GM19023 (cell line): ENCODE data around the gene WDR90.
"Not testable (repeated sequence)": the region's sequence is repeated elsewhere in the genome, so short reads cannot be mapped to it uniquely, and the experiment has no call there.

Experiments
- ATAC-seq: cut with Tn5 transposase; IDR thresholded peaks from one replicate; pipeline ENCODE4 v1.9.1; 2021; ENCODE audit warnings: mild to moderate bottlenecking, moderate library complexity; ENCODE audit not compliant: unreplicated experiment

The WDR90 gene

DNA sequence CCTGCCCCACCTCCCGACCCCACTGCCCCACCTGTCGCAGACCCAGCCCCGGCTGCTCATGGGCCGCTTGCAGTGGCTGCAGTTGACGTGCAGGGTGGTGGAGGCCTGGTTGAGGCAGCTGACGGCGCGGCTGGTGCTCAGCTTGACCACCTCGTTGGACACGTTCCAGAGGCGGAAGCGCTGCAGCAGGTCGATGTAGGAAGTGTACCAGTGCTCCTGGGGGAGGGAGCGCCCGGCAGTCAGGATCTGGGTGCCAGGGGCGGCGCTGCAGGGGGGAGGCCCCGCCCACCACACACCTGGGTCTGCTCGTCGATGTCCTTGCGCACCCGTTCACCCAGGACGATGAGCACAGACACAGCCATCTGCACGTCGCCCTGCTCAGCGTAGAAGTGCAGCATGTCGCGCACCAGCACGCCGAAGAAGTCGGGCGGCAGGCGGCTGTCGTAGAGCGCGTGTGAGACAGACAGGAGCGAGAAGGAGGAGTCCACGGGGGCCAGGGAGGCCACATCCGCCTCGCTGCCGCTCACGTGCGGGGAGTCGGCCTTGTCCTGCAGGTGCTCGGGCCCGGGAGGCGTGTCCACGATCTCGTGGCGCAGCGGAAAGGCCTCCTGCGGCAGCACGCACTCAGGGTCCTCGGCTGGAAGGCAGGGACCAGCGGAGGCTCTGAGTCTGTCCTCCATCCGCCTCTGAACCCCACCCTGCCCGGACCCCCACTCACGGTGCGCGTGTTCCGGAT lies 36.0 kb downstream of the WDR90 start:
- ATAC-seq, result no peak

DNA sequence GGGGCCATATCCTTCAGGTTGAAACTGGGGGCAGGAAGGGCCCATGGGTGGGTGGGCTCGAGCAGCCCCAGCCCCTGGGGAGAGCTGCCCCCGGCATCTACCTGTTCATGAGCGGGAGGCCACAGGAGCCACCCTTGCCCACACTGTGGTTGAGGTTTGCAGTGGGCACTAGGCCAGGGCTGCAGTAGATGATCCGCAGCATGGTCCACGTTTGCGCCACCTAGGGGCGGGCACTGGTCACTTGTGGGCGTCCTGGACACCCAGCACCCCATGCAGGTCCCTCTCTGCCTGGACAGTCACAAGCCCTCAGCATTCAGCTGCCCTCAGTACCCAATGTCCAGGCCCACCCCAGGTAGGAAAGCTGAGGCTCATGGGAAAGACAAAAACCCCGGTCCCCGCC lies 36.8 kb downstream of the WDR90 start:
- no peak for ATAC-seq

DNA sequence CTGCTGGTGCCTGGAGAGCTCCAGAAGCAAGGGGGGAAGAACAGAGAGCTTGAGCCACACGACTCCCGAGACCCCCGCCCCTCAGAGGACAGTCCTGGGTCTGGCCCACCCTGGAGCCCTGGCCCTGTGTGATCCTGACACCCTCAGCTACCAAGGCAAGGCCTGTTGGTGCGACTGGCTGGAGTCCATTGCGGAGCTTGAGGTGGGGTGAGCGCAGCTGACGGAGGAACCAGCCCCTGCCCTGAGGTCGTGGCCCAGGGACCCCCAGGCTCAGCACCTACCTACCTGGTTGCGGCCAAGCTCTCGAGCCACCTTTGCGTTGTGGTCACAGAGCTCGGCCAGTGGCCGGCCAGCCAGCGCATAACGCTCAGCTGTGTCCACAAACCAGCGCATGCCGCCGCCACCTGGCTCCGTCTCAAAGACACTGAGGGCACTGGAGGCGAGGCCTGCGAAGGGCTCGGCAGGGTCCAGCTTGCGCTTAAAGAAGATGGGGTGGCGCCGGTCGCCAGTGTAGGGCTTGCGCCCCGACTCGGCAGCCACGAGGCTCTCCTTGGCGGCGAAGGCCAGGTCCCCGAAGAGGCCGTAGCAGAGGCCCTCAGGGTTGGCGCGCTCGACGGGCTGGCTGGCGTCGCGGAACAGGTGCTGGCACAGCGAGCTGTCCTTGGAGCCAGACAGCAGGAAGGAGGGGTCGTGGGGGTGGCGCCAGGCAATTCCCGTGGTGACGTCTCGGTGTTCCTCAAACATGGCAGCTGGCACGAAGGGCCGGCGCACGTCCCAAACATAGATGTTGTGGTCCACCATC lies 37.5 kb downstream of the WDR90 start:
- no peak for ATAC-seq

DNA sequence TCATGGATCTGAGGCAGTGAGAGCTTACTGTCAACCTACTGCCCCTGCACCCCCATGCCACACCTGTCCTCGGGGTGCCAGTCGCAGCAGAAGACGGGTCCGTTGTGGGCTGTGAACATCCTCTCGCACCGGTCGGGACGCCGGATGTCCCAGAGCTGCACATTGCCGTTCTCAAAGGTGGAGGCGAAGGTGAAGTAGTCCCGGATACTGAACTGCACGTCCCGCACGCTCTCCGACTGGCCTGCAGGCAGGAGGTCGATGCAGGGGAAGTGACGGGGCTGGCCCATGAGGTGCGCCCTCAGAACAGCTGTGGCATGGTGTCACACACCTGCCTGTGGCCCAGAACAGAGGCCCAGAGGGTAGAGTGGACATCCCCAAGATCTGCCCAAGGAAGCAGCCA lies 38.3 kb downstream of the WDR90 start:
- no peak for ATAC-seq

DNA sequence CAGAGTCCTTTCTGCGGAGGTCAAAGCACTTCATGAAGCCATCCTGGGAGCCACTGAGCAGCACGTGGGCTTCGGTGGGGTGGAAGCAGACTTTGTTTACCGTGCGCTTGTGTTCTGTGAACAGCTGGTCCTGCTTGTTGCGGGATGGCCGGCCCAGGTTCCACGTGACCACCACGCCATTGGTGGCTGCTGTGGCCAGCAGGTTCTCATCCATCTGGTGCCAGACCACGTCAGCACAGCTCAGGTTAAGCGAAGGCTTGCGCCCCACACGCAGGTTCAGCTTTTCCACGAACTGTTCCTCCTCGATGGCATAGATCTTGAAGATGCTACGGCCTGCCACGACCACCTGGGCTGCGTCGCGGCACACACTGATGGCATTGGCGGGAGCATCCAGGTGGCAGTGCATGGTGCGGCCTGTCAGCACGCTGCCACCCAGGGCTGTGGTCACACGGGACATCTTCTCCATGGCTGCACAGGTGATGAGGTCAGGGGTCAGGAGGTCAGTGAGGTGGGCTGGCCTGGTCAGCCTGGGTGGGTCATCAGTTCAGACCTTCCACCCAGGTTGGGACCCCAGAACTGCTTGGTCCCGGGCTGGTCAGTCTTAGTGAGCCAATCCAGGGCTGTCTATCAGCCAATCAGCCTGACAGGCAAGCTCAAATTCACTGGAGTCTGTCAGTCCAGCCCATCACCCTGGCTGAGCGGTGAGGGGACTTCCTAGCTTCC lies 40.2 kb downstream of the WDR90 start:
- no peak for ATAC-seq

DNA sequence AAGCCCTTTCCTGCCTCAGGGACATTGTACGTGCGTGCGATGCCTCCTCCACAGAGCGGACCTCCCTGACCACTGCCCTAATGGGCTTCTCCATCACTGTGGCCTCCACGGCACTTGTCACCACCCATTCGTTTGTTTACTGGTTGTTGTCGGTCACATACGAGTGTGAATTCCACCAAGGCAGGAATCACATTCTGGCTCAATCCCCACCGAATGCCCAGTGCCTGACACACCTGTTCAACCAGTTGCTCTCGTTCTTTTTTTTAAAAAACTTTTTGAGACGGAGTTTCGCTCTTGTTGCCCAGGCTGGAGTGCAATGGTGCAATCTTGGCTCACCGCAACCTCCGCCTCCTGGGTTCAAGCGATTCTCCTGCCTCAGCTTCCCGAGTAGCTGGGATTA lies 42.1 kb downstream of the WDR90 start:
- ATAC-seq, result not testable (repeated sequence)

DNA sequence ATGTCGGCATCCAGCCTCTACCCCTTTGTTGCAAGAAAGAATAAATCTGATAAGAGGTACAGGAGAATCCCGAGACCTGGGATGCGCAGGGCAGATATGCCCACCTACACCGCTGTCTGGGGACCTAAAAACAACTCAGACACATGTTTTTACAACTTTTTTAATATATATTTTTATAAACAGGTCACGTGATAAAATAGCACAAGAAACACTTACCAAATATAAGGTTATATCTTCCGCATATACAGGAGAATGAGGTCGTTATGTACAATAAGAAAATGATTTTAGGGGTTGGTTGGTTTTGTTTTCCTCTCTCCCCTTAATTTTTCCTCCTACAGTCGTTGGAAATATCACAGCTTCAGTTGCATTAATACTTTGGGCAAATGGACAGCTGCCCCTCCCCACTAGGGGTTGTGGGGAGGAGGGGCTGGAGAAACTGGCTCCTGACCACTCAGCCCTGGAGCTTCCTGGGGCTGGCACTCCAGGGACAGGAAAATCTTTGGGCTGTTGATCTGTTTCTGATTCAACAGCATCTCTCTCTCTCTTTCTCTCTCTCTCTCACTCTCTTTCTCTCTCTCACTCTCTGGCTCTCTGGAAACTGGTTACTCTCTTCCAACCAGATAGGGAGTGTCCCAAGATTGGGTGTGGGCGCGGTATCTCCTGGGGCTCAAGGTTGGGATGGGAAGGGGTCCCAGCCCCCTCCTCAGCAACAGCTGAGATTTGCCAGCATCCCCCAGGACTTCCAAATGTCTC lies 43.4 kb downstream of the WDR90 start:
- no peak for ATAC-seq

DNA sequence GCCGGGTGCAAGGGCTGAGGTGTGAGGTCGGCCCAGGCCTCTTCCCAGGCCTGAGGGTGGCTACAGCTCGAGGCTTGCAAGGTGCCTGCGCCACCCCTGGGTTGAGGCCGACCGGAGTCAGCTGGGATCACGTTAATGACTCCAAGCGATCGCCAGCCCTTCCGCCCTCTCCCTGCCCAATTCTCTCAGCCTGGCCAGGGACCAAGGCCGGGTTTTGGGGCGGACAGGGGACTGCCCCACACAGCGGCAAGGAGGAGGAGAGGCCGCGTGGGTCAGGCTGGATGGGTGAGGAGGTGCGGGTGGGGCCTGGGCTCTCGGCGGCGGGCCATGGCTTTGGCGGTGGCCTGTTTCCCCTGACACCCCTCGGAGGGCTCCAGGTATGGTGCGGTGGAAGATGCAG lies 44.2 kb downstream of the WDR90 start:
- ATAC-seq, result no peak

DNA sequence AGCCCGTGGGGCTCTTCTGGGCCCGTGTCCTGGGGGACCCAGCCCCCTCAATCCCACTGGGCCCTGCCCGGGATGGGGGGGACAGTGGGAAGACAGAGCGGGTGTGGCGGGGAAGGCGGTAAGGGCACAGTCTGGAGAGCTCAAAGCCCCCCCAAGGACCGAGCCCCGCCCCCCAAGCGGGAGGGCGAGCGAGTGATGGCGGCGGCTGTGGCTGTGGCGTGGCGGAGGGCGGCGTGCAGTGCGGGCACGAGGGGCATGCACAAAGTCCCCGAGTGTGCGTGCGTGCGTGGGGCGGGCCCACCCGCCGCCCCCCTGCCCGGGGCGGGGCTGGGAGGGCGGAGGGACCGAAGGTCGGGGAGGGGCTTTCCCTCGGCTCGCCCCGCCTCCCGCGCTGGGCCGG lies 44.6 kb downstream of the WDR90 start:
- no peak for ATAC-seq

DNA sequence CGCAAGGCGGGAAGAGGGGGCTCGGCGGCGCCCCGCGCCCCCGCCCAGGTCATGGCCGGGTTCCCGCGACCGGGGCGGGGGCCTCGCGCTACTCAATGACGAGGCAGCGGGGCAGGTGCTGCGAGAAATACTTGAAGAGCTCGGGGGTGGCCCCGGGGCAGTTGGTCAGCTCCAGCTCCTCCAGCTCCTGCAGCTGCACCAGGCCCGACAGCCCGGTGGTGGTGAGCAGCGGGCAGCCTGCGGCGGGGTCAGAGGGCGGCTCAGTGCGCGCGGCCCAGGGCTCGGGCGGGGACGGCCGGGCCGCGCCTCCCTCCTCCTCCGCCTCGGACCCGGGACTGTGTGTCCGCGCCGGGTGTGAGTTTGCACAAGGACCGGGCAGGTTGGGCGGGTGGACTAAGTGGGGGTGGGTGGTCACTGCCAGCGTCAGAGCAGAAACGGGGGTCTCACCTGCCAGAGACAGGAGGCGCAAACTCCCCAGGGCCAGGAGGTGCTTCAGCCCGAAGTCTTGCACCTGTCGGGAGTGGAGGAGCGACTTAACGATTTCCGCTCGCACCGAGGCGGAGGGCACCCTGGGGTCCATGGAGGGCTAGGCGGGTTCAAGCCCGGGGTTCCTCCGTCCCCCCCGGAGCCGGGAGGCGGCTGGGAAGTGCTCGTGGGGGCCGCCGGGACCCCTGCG lies 45.2 kb downstream of the WDR90 start:
- no peak for ATAC-seq

DNA sequence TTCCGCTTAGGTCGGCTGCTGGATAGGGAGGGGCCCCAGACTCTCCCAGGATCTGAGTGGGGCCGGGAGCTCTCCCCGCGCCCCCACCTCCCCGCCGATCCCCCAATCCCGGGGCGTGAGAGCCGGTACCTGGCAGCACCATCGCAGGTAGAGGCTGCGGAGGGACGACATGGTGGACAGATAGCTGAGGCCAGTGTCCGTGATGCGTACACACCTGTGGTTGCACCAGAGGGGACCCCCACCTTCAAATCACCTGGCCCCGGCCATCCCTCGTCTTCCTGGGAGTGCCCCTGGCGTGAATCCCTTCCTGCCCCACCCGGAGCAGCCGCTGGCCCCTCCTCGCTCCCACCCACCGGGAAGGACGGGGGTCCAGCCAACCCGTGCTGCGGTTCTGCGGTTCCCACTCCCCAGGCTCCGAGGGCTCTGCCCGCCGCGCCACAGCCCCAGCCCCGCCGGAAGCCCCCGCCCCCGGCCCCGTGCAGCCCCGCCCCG lies 45.7 kb downstream of the WDR90 start:
- no peak for ATAC-seq

DNA sequence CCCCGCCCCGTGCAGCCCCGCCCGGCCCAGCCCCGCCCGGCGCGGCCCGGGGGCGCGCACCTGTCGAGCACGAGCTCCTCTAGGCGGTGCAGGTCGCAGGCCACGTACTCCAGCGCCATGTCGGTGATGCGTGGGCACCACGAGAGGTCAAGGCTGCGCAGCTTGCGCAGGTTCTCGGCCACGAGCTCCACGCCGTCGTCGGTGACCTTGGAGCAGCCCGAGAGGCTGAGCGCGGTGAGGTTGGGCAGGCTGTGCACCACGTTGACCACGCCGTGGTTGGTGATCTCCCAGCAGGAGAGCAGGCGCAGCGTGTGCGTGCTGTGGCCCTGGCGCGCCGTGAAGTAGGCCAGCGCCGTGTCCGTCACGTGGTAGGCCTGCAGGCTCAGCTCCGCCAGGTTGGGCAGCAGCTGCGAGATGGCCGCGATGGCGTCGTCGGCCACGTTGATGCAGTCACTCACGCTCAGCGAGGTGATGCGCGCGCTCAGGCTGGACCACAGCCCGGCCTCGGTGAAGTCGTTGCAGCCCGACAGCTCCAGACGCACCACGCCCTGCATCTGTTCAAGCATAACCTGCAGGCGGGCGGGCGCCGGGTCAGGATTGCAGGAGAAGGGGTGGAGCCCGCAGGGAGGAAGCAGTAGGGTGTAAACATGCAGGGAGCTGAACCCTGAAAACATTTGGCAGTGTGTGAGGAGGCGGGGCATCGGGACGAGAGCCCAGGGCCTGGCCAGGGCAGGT lies 46.4 kb downstream of the WDR90 start:
- no peak for ATAC-seq

DNA sequence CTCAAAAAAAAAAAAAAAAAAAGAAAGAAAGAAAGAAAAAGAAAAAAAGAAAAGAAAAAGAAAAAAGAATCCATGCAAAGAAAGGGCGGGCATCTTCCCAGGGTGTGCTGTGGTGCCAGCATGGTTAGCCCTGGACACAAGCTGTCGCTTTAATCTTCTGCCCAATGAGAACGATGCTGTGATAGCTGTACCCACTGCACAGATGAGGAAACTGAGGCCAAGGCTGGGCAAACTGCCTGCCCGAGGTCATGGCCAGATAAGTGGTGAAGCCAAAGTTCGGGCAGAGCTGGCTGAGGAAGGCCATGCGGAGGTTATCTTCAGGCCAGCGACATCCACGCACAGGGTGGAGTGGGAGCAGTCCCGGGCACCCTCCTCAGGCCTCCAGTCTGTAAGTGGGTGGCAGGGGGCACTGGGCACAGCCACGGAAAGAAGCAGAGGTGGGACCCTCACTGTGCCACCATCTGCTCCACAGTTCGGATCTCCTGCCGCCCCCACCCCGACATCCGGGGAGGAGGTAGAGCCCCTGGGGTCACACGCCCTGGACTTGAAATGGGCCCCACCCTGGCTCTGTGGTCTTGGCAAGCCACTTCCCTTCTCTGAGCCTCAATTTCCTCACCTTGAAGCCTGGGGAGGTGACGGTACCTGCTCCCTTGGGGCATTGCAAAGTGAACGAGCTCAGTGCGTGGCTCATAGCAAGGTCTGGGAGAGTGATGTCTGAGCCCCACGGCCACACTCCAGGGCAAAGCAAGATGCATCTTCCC lies 49.9 kb downstream of the WDR90 start:
- ATAC-seq, result no peak

DNA sequence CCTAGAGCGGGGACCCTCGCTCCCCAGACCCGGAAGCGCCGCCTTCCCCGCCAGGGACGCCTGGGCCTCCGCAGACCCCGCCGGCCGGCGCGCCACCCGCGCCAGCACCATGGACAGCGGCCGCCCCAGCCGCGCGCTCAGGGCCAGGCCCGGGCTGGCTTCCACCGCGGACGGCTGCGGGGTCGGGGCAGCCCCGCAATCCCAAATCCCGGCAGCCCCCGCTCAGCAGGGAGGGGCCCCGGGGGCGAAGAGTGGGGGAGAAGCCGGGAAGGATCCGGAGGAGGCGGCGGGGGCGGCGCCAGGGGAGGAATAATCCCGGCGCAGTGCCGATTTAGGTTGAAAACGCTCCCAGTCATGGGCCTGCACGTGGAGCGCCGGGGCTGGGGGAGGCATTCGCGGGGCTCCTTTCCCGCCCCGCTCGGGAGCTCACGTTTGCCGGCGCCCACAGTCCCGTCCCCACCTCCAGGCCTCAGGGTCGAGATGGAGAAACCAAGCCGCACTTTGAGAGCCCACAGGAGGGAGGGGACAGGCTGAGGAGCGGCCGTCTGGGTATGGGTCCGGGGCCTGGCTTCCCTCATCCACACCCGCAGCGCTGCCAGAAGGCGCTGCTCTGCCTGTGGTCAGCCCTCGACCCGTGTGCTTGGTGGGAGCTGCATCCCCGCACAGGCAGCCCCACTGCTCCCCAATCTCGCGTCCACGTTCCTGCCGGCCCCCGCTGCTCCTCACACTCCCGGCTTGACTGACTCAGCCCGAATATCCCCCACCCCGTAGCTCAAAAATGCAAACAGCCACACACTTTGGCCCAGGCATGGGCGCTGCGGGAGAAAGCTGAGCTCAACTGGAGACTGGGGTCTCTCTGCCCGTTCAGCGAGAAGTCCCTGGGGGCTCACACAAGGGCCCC lies 51.8 kb downstream of the WDR90 start:
- no peak for ATAC-seq

DNA sequence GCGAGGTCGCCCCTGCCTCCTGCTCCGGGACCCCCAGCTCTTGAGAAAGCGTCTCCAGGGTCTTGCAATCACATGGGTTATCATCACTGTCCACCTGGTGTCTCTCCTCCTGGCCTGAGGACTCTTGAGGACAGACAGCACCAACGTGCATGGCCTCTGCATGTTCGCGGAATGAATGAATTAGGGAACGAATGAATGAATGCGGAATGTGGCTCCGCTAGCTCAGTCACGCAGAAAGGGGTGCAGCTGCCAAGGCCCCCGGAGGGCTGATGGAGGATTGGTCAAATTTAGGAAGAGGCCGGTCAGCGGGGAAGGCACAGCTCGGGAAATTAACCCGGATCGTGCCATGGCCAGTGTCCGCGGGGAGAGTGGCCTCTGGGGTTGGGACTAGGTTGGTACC lies 53.2 kb downstream of the WDR90 start:
- ATAC-seq, result no peak

DNA sequence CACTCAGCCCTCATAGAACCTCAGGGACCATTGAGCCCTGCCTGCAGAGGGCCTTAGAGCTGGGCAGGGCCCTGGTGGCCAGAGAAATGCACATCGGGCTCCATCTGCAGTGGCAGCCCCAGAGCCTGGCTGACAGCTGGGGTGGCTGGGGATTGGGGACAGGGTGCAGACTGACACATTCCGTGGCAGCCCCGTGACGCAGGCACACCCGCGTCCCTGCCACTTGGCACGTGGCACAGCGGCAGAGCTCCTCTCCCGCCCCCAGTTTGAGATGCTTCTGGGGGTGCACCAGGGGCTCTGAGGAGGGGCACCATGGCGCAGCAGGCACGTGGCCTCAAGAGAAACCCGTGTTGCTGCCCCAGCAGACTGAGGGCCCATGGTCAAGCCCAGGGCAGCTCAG lies 54.2 kb downstream of the WDR90 start:
- no peak for ATAC-seq

DNA sequence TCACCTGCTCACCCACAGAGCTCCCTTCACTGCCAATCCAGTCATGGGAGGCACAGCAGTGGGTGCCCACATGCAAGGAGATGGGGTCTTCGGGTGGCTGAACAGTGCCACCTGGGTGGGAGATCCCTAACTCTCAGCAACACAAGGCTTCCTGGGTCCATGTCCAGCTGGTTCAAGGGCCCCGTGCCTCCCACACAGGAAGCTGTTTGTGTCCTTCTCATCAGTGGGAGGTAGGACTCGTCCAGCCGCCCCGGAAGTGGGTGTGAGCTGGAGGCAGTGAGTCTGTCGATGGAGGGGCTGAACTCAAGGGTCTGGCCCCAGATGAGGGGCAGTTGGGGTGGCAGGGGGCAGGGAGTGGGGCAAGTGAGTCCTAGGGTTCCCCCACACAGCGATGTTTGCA lies 54.9 kb downstream of the WDR90 start:
- no peak for ATAC-seq
